Glutamatergic neuron (in vitro differentiated cells): ENCODE data around the gene SLC22A31. TPM values are rescaled to one million over a fixed set of nuclear protein-coding genes. Genes with fewer than 3 reads are reported as not detected.

ENCODE experiments used
- DNase-seq: peaks from one replicate; pipeline ENCODE4 v3.0.0; 2022
- H3K27ac Mint-ChIP-seq: one replicate; pipeline ENCODE4 v1.8.0; 2020; ENCODE audit warnings: mild to moderate bottlenecking, mixed read lengths, inconsistent platforms; ENCODE audit not compliant: unreplicated experiment
- H3K27me3 Mint-ChIP-seq: one replicate; pipeline ENCODE4 v1.8.0; 2020; ENCODE audit warnings: mild to moderate bottlenecking, moderate library complexity, mixed read lengths, inconsistent platforms; ENCODE audit not compliant: unreplicated experiment
- H3K36me3 Mint-ChIP-seq: one replicate; pipeline ENCODE4 v1.8.0; 2020; ENCODE audit warnings: mild to moderate bottlenecking, mixed read lengths, inconsistent platforms; ENCODE audit not compliant: unreplicated experiment
- H3K4me1 Mint-ChIP-seq: one replicate; pipeline ENCODE4 v1.8.0; 2020; ENCODE audit warnings: mild to moderate bottlenecking, low read depth, mixed read lengths, inconsistent platforms; ENCODE audit not compliant: unreplicated experiment
- H3K4me3 Mint-ChIP-seq: one replicate; pipeline ENCODE4 v1.8.0; 2020; ENCODE audit warnings: mild to moderate bottlenecking, mixed read lengths, inconsistent platforms; ENCODE audit not compliant: unreplicated experiment
- H3K9me3 Mint-ChIP-seq: one replicate; pipeline ENCODE4 v1.8.0; 2020; ENCODE audit warnings: mild to moderate bottlenecking, moderate library complexity, mixed read lengths, inconsistent platforms; ENCODE audit not compliant: unreplicated experiment
- total RNA-seq: library from RNA; stranded (reverse); fragmentation: NEBNext Ultra II Directional; extraction: Animal tissue kit (Norgen Biotek cat#: 25700); gene quantifications from one replicate; pipeline ENCODE4 v1.2.1, GENCODE V29; 2021; ENCODE audit not compliant: unreplicated experiment
- TF ChIP-seq, protein P1 (sequence below): fragments of 200-600 bp; sonication (generic); IDR thresholded peaks from one replicate; pipeline ENCODE4 v1.5.0; 2021; ENCODE audit not compliant: partially characterized antibody, unreplicated experiment

SLC22A31 gene
- total RNA-seq, 1 donor from 2014 or later: 3.9 TPM

DNA sequence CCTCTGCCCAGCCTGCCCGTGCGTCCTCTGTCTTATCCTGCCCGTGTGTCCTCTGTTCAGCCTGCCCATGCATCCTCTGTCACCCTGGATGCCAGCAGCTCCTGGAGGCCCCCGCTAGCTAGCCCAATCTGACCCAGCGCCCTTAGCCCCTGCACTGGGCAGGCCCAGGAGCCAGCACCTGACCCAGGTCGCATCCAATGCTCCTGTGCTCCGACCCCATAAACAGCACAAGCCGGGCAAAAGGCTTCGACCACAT lies 15.7 kb downstream of the SLC22A31 start:
- DNase-seq: no peak
- Mint-ChIP-seq H3K9me3 (peaks cover 23% of the 10 kb centered on the region), H3K36me3 (no peaks in the 10 kb centered on the region), H3K27ac (no peak overlapping the region), H3K4me1 (peaks cover 2% of the 10 kb centered on the region), H3K4me3 (no peak overlapping the region), H3K27me3 (peaks cover 28% of the 10 kb centered on the region)
- TF ChIP-seq, protein P1, sequence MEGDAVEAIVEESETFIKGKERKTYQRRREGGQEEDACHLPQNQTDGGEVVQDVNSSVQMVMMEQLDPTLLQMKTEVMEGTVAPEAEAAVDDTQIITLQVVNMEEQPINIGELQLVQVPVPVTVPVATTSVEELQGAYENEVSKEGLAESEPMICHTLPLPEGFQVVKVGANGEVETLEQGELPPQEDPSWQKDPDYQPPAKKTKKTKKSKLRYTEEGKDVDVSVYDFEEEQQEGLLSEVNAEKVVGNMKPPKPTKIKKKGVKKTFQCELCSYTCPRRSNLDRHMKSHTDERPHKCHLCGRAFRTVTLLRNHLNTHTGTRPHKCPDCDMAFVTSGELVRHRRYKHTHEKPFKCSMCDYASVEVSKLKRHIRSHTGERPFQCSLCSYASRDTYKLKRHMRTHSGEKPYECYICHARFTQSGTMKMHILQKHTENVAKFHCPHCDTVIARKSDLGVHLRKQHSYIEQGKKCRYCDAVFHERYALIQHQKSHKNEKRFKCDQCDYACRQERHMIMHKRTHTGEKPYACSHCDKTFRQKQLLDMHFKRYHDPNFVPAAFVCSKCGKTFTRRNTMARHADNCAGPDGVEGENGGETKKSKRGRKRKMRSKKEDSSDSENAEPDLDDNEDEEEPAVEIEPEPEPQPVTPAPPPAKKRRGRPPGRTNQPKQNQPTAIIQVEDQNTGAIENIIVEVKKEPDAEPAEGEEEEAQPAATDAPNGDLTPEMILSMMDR: no peak

DNA sequence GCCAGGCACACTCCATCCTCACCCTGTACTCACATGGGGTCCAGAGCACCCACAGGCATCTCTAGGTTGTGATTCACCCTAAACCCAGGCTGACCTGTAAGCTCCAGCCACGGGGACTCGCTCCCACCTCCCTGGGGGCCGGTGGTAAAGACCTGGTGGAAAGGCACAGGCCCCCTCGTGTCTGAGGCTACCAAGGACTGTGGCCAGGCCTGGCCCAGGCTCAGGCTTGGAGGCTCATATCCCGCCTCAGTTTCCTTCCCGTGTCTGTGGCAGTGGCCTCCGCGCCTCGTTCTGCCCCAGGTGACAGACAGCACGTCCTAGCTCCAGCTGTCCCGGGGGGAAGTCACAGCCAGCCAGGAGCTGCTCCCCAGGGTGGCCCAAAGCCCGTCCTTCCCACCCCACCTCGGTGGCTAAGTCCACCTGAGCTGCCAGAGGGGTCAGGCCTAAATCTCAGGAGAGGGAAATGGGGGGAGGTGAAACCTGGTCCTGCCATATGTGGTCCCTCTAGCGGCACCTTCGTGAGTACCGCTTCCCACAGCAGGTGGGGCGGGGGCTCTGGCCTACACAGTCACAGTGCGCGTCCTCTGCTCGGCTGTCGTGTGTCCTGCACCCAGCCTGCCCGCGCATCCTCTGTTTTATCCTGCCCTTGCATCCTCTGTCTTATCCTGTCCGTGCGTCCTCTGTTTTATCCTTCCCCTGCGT lies 16.2 kb downstream of the SLC22A31 start:
- no peak for DNase-seq
- H3K4me3 Mint-ChIP-seq: no peak overlapping the region

DNA sequence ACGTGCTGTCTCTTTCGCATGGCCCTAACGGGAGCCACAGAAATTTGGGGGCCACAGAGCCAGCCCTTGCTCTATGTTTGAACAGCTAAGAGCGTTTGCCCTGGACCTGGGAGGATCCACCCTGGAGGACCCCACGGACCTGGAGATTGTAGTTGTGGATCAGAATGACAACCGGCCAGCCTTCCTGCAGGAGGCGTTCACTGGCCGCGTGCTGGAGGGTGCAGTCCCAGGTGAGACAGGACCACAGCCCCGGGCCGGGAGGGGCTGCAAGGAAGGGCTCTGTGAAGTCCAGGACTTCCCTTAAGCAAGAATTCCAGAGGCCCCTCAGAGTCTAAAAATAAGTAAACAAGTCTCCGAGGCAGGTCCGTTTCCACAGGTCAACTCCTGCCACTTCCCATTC lies 16.9 kb downstream of the SLC22A31 start:
- H3K4me1 Mint-ChIP-seq: no peaks in the 10 kb centered on the region
- peaks cover 17% of the 10 kb centered on the region for H3K27me3 Mint-ChIP-seq
- H3K4me3 Mint-ChIP-seq: no peak overlapping the region
- no peaks in the 10 kb centered on the region for H3K36me3 Mint-ChIP-seq
- no peak for DNase-seq
- TF ChIP-seq, protein P1: no peak
- H3K27ac Mint-ChIP-seq: no peak overlapping the region
- H3K9me3 Mint-ChIP-seq: peaks cover 11% of the 10 kb centered on the region

More for the DNA sequence above, 16.2 kb downstream of the SLC22A31 start:
- Mint-ChIP-seq H3K27ac (no peak overlapping the region), H3K4me1 (peaks cover 1% of the 10 kb centered on the region), H3K36me3 (no peaks in the 10 kb centered on the region), H3K9me3 (peaks cover 18% of the 10 kb centered on the region), H3K27me3 (peaks cover 24% of the 10 kb centered on the region)
- TF ChIP-seq, protein P1: no peak

DNA sequence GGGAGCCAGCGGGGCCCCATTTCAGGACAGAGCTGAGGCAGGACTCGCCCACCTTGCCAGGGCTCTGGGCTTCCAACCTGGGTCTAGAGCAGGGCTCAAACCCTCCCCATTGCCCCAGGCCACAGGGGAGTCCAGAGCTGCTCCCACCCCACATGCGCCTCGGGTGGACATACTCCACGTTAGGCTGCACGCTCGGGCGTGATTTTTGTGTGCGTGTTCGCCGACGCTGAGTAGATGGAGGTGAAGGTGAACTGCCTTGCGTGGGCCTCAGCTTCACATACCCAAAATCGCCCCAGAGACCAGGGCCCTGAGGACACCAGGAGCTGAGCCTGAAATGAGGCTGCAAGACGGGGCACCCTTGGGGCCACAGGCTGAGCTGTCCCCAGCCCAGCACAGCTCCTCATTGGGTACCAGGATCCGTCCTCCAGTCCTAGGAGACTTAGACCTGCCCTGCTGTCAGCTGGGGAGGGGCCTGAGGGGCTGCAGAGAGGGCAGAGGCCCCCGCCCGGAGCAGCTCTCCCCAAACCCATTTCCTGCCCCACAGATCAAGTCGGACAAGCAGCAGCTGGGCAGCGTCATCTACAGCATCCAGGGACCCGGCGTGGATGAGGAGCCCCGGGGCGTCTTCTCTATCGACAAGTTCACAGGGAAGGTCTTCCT lies 20.6 kb downstream of the SLC22A31 start:
- H3K4me1 Mint-ChIP-seq: no peaks in the 10 kb centered on the region
- peaks cover 3% of the 10 kb centered on the region for H3K9me3 Mint-ChIP-seq
- TF ChIP-seq, protein P1: no peak
- no peak overlapping the region for H3K27ac Mint-ChIP-seq
- peaks cover 3% of the 10 kb centered on the region for H3K27me3 Mint-ChIP-seq
- H3K4me3 Mint-ChIP-seq: no peak overlapping the region
- H3K36me3 Mint-ChIP-seq: no peaks in the 10 kb centered on the region
- no peak for DNase-seq

DNA sequence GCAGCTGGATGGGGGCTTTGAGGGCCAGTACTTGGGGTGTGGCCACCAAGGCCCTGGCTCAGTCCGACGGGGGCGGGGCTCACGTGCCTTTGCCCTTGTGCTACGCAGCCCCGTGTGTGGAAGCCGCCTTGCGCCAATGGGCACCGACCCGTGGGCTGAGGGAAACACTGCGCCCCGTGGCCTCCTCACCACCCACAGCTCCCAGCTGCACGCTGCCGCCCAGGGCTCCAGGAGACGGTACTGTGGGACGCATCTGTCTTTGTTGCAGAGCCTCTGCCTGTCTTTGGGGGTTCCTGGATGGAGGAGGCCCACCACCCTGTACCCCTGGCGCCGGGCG lies 21.2 kb downstream of the SLC22A31 start:
- H3K4me3 Mint-ChIP-seq: no peak overlapping the region
- H3K9me3 Mint-ChIP-seq: peaks cover 2% of the 10 kb centered on the region
- peaks cover 3% of the 10 kb centered on the region for H3K4me1 Mint-ChIP-seq
- TF ChIP-seq, protein P1: no peak
- no peaks in the 10 kb centered on the region for H3K27me3 Mint-ChIP-seq
- H3K36me3 Mint-ChIP-seq: no peaks in the 10 kb centered on the region
- H3K27ac Mint-ChIP-seq: no peak overlapping the region
- no peak for DNase-seq
